ENCODE results near the gene DPYSL4.

Gene DPYSL4

GRCh38 chr10:132245056-132245455 is 58.3 kb downstream of the DPYSL4 start:
- Histone ChIP-seq H4K91ac (ENCODE audit: low read depth, low read length) (no peak overlapping the region), H3K18ac (ENCODE audit: low read length) (no peak overlapping the region), H3K9ac (ENCODE audit: low read length) (no peak overlapping the region), H3K27ac (ENCODE audit: low read depth, low read length) (no peak overlapping the region), H3K4me3 (ENCODE audit: low read depth, low read length) (no peak overlapping the region), H3K4ac (ENCODE audit: low read depth, low read length) (no peak overlapping the region), H2BK120ac (ENCODE audit: insufficient read depth, low read length, poor library complexity) (no peak overlapping the region), H3K79me1 (ENCODE audit: low read length) (no peaks in the 10 kb centered on the region), H4K12ac (ENCODE audit: low read depth, low read length) (no peak overlapping the region), H3K4me2 (ENCODE audit: low read length) (no peak overlapping the region), H3K9me3 (ENCODE audit: insufficient read depth, low read depth, low read length) (peaks cover 2% of the 10 kb centered on the region), H3K27me3 (ENCODE audit: insufficient read depth, low read length) (no peaks in the 10 kb centered on the region), H2AK5ac (ENCODE audit: low read length) (no peak overlapping the region), H4K8ac (ENCODE audit: low read depth, low read length) (no peak overlapping the region), H2BK12ac (ENCODE audit: low read length) (no peak overlapping the region), H3K14ac (ENCODE audit: low read length) (no peak overlapping the region), H3K4me1 (ENCODE audit: control insufficient read depth in 1 of 2, insufficient read depth in 2 of 2, low read length in 2 of 2) (peaks cover 0 to 3% of the 10 kb centered on the region in 2 experiments), H3K79me2 (ENCODE audit: control insufficient read depth, insufficient read depth, low read length, poor library complexity) (no peaks in the 10 kb centered on the region), H2BK5ac (ENCODE audit: low read depth, low read length, poor library complexity) (no peak overlapping the region), H3K23ac (ENCODE audit: low read length) (no peak overlapping the region), H3K36me3 (ENCODE audit: control insufficient read depth in 1 of 2, insufficient read depth in 2 of 2, low read length in 2 of 2) (no peaks in the 10 kb centered on the region), H2AFZ (ENCODE audit: insufficient read depth, low read length, poor library complexity) (no peak overlapping the region)
- peak in 1 of 2 donors; percentile 14 for DNase-seq
- WGBS (ENCODE audit: extremely low coverage, insufficient coverage, insufficient read length), result no CpG with 5 or more reads among the region's 14 CpGs

- Histone ChIP-seq H3K18ac (ENCODE audit: low read length) (no peak overlapping the region), H3K14ac (ENCODE audit: low read length) (no peak overlapping the region), H3K79me1 (ENCODE audit: low read length) (no peaks in the 10 kb centered on the region), H3K36me3 (ENCODE audit: control insufficient read depth in 1 of 2, insufficient read depth in 2 of 2, low read length in 2 of 2) (no peaks in the 10 kb centered on the region), H3K4me2 (ENCODE audit: low read length) (no peak overlapping the region), H3K79me2 (ENCODE audit: control insufficient read depth, insufficient read depth, low read length, poor library complexity) (no peaks in the 10 kb centered on the region), H2AFZ (ENCODE audit: insufficient read depth, low read length, poor library complexity) (no peak overlapping the region), H2BK12ac (ENCODE audit: low read length) (no peak overlapping the region), H3K27me3 (ENCODE audit: insufficient read depth, low read length) (no peaks in the 10 kb centered on the region), H3K9ac (ENCODE audit: low read length) (no peak overlapping the region), H2AK5ac (ENCODE audit: low read length) (no peak overlapping the region), H3K27ac (ENCODE audit: low read depth, low read length) (no peak overlapping the region), H3K23ac (ENCODE audit: low read length) (no peak overlapping the region), H4K8ac (ENCODE audit: low read depth, low read length) (no peak overlapping the region), H4K12ac (ENCODE audit: low read depth, low read length) (no peak overlapping the region), H3K9me3 (ENCODE audit: insufficient read depth, low read depth, low read length) (peaks cover 2% of the 10 kb centered on the region), H4K91ac (ENCODE audit: low read depth, low read length) (no peak overlapping the region), H3K4me3 (ENCODE audit: low read depth, low read length) (no peak overlapping the region), H3K4ac (ENCODE audit: low read depth, low read length) (no peak overlapping the region), H2BK5ac (ENCODE audit: low read depth, low read length, poor library complexity) (no peak overlapping the region), H2BK120ac (ENCODE audit: insufficient read depth, low read length, poor library complexity) (no peak overlapping the region), H3K4me1 (ENCODE audit: control insufficient read depth in 1 of 2, insufficient read depth in 2 of 2, low read length in 2 of 2) (peaks cover 0 to 3% of the 10 kb centered on the region in 2 experiments)
- WGBS (ENCODE audit: extremely low coverage, insufficient coverage, insufficient read length), result no CpG with 5 or more reads among the region's 13 CpGs
- DNase-seq, result no peak
Observed at GRCh38 chr10:132246296-132246695, 59.5 kb downstream of the DPYSL4 start.

- no peak overlapping the region for H2AFZ ChIP-seq (ENCODE audit: insufficient read depth, low read length, poor library complexity)
- H3K4me3 ChIP-seq (ENCODE audit: low read depth, low read length), result no peak overlapping the region
- no peak overlapping the region for H4K8ac ChIP-seq (ENCODE audit: low read depth, low read length)
- DNase-seq, result no peak
- H3K36me3 ChIP-seq (ENCODE audit: control insufficient read depth in 1 of 2, insufficient read depth in 2 of 2, low read length in 2 of 2), result no peaks in the 10 kb centered on the region
- H3K9ac ChIP-seq (ENCODE audit: low read length), result no peak overlapping the region
- no peak overlapping the region for H3K14ac ChIP-seq (ENCODE audit: low read length)
- H2AK5ac ChIP-seq (ENCODE audit: low read length), result no peak overlapping the region
- no CpG with 5 or more reads among the region's 19 CpGs for WGBS (ENCODE audit: extremely low coverage, insufficient coverage, insufficient read length)
- H3K79me2 ChIP-seq (ENCODE audit: control insufficient read depth, insufficient read depth, low read length, poor library complexity), result no peaks in the 10 kb centered on the region
- H4K91ac ChIP-seq (ENCODE audit: low read depth, low read length), result no peak overlapping the region
- no peak overlapping the region for H3K27ac ChIP-seq (ENCODE audit: low read depth, low read length)
- no peak overlapping the region for H3K4me2 ChIP-seq (ENCODE audit: low read length)
- peaks cover 2% of the 10 kb centered on the region for H3K9me3 ChIP-seq (ENCODE audit: insufficient read depth, low read depth, low read length)
- no peak overlapping the region for H2BK12ac ChIP-seq (ENCODE audit: low read length)
- H3K18ac ChIP-seq (ENCODE audit: low read length), result no peak overlapping the region
- H4K12ac ChIP-seq (ENCODE audit: low read depth, low read length), result no peak overlapping the region
- H2BK120ac ChIP-seq (ENCODE audit: insufficient read depth, low read length, poor library complexity), result no peak overlapping the region
- H2BK5ac ChIP-seq (ENCODE audit: low read depth, low read length, poor library complexity), result no peak overlapping the region
- H3K23ac ChIP-seq (ENCODE audit: low read length), result no peak overlapping the region
- no peaks in the 10 kb centered on the region for H3K27me3 ChIP-seq (ENCODE audit: insufficient read depth, low read length)
- H3K79me1 ChIP-seq (ENCODE audit: low read length), result no peaks in the 10 kb centered on the region
- H3K4ac ChIP-seq (ENCODE audit: low read depth, low read length), result no peak overlapping the region
- H3K4me1 ChIP-seq (ENCODE audit: control insufficient read depth in 1 of 2, insufficient read depth in 2 of 2, low read length in 2 of 2), result peaks cover 0 to 3% of the 10 kb centered on the region in 2 experiments
Observed at GRCh38 chr10:132247943-132248342, 61.2 kb downstream of the DPYSL4 start.

GRCh38 chr10:132248455-132249225 is 61.9 kb downstream of the DPYSL4 start:
- Histone ChIP-seq H3K4me1 (ENCODE audit: control insufficient read depth in 1 of 2, insufficient read depth in 2 of 2, low read length in 2 of 2) (peaks cover 0 to 3% of the 10 kb centered on the region in 2 experiments), H3K36me3 (ENCODE audit: control insufficient read depth in 1 of 2, insufficient read depth in 2 of 2, low read length in 2 of 2) (no peaks in the 10 kb centered on the region), H3K27ac (ENCODE audit: low read depth, low read length) (no peak overlapping the region), H4K91ac (ENCODE audit: low read depth, low read length) (no peak overlapping the region), H3K79me1 (ENCODE audit: low read length) (no peaks in the 10 kb centered on the region), H3K27me3 (ENCODE audit: insufficient read depth, low read length) (no peaks in the 10 kb centered on the region), H3K14ac (ENCODE audit: low read length) (no peak overlapping the region), H2AFZ (ENCODE audit: insufficient read depth, low read length, poor library complexity) (no peak overlapping the region), H3K4me3 (ENCODE audit: low read depth, low read length) (peak overlapping the region; percentile 30), H2BK120ac (ENCODE audit: insufficient read depth, low read length, poor library complexity) (no peak overlapping the region), H4K12ac (ENCODE audit: low read depth, low read length) (no peak overlapping the region), H2BK5ac (ENCODE audit: low read depth, low read length, poor library complexity) (no peak overlapping the region), H3K79me2 (ENCODE audit: control insufficient read depth, insufficient read depth, low read length, poor library complexity) (no peaks in the 10 kb centered on the region), H3K18ac (ENCODE audit: low read length) (no peak overlapping the region), H4K8ac (ENCODE audit: low read depth, low read length) (no peak overlapping the region), H2BK12ac (ENCODE audit: low read length) (no peak overlapping the region), H3K9ac (ENCODE audit: low read length) (no peak overlapping the region), H3K9me3 (ENCODE audit: insufficient read depth, low read depth, low read length) (peaks cover 2% of the 10 kb centered on the region), H2AK5ac (ENCODE audit: low read length) (no peak overlapping the region), H3K23ac (ENCODE audit: low read length) (no peak overlapping the region), H3K4ac (ENCODE audit: low read depth, low read length) (no peak overlapping the region), H3K4me2 (ENCODE audit: low read length) (peak overlapping the region; percentile 24)
- no CpG with 5 or more reads among the region's 38 CpGs for WGBS (ENCODE audit: extremely low coverage, insufficient coverage, insufficient read length)
- DNase-seq, result peak in 1 of 2 donors; percentile 50
